ENCODE measurements around the gene CIAO2B. TPM values are rescaled to one million over a fixed set of nuclear protein-coding genes. Genes with fewer than 3 reads are reported as not detected.

The CIAO2B gene
- total RNA-seq, 2 donors from 2014 or later: 80.2 to 159 TPM

DNA sequence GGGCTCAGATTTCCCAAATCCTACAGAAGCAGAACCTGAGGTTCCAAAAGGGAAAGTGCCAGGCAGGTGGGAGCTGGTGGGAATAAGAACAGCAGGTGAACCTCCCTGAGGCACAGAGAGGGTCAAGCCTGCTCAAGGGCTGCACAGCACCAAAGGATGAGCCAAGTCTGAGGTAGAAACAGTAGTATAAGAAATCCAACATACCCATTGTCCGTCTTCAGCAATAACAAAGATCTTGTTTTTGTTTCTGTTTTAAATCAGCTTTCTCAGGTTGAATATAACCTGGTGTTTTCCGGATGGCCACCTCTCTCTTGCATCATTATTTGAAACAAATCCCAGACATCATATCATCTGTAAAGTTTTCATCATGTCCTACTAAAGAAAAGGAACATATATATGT lies 16.2 kb upstream of the CIAO2B start:
- TF ChIP-seq POLR2A (IDR thresholded peaks at IDR 0.05): no peak
- TF ChIP-seq, protein P1, sequence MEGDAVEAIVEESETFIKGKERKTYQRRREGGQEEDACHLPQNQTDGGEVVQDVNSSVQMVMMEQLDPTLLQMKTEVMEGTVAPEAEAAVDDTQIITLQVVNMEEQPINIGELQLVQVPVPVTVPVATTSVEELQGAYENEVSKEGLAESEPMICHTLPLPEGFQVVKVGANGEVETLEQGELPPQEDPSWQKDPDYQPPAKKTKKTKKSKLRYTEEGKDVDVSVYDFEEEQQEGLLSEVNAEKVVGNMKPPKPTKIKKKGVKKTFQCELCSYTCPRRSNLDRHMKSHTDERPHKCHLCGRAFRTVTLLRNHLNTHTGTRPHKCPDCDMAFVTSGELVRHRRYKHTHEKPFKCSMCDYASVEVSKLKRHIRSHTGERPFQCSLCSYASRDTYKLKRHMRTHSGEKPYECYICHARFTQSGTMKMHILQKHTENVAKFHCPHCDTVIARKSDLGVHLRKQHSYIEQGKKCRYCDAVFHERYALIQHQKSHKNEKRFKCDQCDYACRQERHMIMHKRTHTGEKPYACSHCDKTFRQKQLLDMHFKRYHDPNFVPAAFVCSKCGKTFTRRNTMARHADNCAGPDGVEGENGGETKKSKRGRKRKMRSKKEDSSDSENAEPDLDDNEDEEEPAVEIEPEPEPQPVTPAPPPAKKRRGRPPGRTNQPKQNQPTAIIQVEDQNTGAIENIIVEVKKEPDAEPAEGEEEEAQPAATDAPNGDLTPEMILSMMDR (IDR thresholded peaks at IDR 0.05): no peak
- TF ChIP-seq POLR2AphosphoS5 (IDR thresholded peaks at IDR 0.05): no peak
- no peak for DNase-seq (ENCODE audit: low spot score)
- intact Hi-C loops (cut with DNase I): loop anchor here (5.0 kb wide), 1 partner anchor 202 kb away; the partner anchor contains the start of gene B3GNT9

DNA sequence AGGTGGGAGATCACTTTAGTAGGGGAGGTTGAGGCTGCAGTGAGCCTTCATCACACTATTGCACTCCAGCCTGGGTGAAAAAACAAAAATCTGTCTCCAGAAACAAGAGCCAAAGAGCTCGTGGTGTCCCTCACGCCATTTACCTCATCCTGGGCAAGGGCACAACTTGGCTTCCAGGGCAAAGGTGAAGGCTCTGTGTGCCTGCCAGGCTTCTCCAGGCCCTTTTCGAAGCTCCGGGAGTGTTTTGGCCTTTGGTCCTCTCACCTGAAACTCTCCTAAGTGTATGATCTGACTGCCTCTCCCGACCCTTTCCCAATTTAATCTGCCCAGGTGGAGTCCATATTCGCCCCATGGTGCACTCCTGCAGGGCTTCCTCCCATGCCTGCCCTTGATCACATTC lies 15.3 kb upstream of the CIAO2B start:
- Histone ChIP-seq H3K4me1 (replicated peaks) (no peaks in the 10 kb centered on the region), H3K27ac (no peak overlapping the region), H3K9me3 (no peaks in the 10 kb centered on the region), H3K36me3 (no peaks in the 10 kb centered on the region), H3K27me3 (replicated peaks; ENCODE audit: insufficient read depth) (no peaks in the 10 kb centered on the region), H3K4me3 (no peak overlapping the region)
- no peak for DNase-seq (ENCODE audit: low spot score)
- TF ChIP-seq, protein P1 (IDR thresholded peaks at IDR 0.05): no peak
- intact Hi-C loops (cut with DNase I): no loop called here
- WGBS: 82% methylated on average over 6 of the region's 6 CpGs

More for the DNA sequence above, 16.2 kb upstream of the CIAO2B start:
- Histone ChIP-seq H3K27ac (no peak overlapping the region), H3K4me1 (replicated peaks) (no peaks in the 10 kb centered on the region), H3K4me3 (no peak overlapping the region), H3K9me3 (no peaks in the 10 kb centered on the region), H3K36me3 (no peaks in the 10 kb centered on the region), H3K27me3 (replicated peaks; ENCODE audit: insufficient read depth) (no peaks in the 10 kb centered on the region)
- WGBS: 84% methylated on average over 2 of the region's 2 CpGs

DNA sequence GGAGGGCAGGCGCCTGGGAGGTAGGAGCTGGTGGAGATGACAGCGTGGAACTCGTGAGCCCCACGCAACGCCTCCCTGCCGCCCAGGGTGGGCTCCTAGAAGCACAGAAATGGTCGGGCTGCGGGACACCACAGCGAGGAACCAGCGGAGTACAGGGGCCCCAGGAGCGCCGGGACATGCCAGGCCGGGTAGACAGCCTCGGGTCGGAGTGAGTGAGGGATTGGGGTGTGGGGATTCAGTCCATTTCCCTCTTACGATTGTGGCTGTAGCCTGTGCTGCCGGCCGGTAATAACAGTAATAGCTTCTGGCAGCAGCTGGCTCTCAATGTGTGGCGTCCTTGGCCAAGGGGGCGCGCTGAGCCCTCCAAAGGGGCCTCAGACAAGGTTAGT lies 14.6 kb upstream of the CIAO2B start:
- DNase-seq (ENCODE audit: low spot score): no peak
- Histone ChIP-seq H3K36me3 (no peaks in the 10 kb centered on the region), H3K4me3 (peak overlapping the region; percentile 35 to 41), H3K4me1 (replicated peaks) (no peaks in the 10 kb centered on the region), H3K9me3 (no peaks in the 10 kb centered on the region), H3K27ac (no peak overlapping the region), H3K27me3 (replicated peaks; ENCODE audit: insufficient read depth) (no peaks in the 10 kb centered on the region)
- TF ChIP-seq POLR2A (IDR thresholded peaks at IDR 0.05) (no peak), POLR2AphosphoS5 (IDR thresholded peaks at IDR 0.05) (no peak)
- TF ChIP-seq, protein P1 (IDR thresholded peaks at IDR 0.05): no peak
- intact Hi-C loops (cut with DNase I): no loop called here
- WGBS: 16% methylated on average over 21 of the region's 21 CpGs

DNA sequence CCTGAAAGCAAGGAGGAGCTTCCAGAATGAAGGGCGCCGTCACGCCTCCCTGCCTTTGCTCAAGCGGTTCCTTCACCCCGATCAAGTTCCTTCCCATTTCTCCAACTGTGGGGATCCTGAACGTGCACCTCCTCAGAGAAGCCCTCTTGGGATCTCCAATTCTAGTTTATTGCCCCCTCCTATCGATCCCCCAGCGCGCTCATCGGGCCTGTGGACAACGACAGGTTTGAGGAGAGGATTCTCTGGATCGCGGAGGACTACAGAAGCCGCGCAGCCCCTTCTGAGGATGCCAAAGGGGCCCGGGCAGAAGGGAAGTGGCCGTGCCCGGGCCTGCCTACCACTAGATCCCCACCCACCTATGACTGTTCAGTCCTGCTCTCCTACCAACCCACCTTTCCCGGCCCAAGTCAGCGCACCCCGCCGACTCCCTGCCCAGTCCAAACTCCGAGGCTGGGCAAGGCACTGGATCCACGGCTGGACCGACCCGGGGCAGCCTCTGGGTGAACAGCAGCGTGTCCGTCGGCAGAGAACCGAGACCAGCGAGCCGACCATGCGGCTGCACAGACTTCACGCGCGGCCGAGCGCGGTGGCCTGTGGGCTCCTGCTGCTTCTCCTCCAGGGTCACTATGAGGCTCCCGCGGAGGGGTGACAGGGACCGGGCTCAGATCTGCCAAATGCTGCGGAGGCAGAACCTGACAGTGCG lies 14.1 kb upstream of the CIAO2B start:
- Histone ChIP-seq H3K36me3 (no peaks in the 10 kb centered on the region), H3K4me1 (replicated peaks) (no peaks in the 10 kb centered on the region), H3K27ac (no peak overlapping the region), H3K4me3 (peak overlapping the region; percentile 35 to 41), H3K9me3 (no peaks in the 10 kb centered on the region), H3K27me3 (replicated peaks; ENCODE audit: insufficient read depth) (no peaks in the 10 kb centered on the region)
- peak; percentile 15 for TF ChIP-seq POLR2A (IDR thresholded peaks at IDR 0.05)
- TF ChIP-seq, protein P1 (IDR thresholded peaks at IDR 0.05): no peak
- no peak for TF ChIP-seq POLR2AphosphoS5 (IDR thresholded peaks at IDR 0.05)
- intact Hi-C loops (cut with DNase I): no loop called here
- DNase-seq (ENCODE audit: low spot score): no peak
- under 1% methylated on average over 42 of the region's 44 CpGs for WGBS
